NOMO-1 treated with DMSO at 0.1 percent for 48 hours (cell line): ENCODE results near the gene RIT2.

Experiments
- DNase-seq: peaks from one replicate; lab custom pipeline; 2025; ENCODE audit not compliant: unreplicated experiment; lab: John Stamatoyannopoulos, UW

Gene RIT2

GRCh38 chr18:42936289-42936688 lies 179.2 kb downstream of the RIT2 start:
- DNase-seq = no peak

GRCh38 chr18:42931491-42931890 lies 184.0 kb downstream of the RIT2 start:
- no peak for DNase-seq

GRCh38 chr18:42929857-42930256 lies 185.6 kb downstream of the RIT2 start:
- no peak for DNase-seq

GRCh38 chr18:42929181-42929580 lies 186.3 kb downstream of the RIT2 start:
- no peak for DNase-seq

GRCh38 chr18:42925036-42925435 lies 190.4 kb downstream of the RIT2 start:
- DNase-seq = no peak

- no peak for DNase-seq
These were observed 193.1 kb downstream of the RIT2 start for GRCh38 chr18:42922363-42922762.

- DNase-seq = no peak
These were observed 194.2 kb downstream of the RIT2 start for GRCh38 chr18:42921226-42921737.

GRCh38 chr18:42920621-42921020 lies 194.9 kb downstream of the RIT2 start:
- no peak for DNase-seq

GRCh38 chr18:42915299-42915698 lies 200.2 kb downstream of the RIT2 start:
- DNase-seq = no peak

GRCh38 chr18:42914476-42914875 lies 201.0 kb downstream of the RIT2 start:
- DNase-seq = no peak

GRCh38 chr18:42909095-42909494 lies 206.4 kb downstream of the RIT2 start:
- no peak for DNase-seq

- no peak for DNase-seq
These were observed 208.7 kb downstream of the RIT2 start for GRCh38 chr18:42906761-42907160.

- DNase-seq = no peak
These were observed 214.3 kb downstream of the RIT2 start for GRCh38 chr18:42901161-42901560.

- DNase-seq = no peak
These were observed 221.5 kb downstream of the RIT2 start for GRCh38 chr18:42893977-42894376.

- no peak for DNase-seq
These were observed 223.3 kb downstream of the RIT2 start for GRCh38 chr18:42892181-42892580.

GRCh38 chr18:42891705-42892104 lies 223.8 kb downstream of the RIT2 start:
- DNase-seq = no peak

GRCh38 chr18:42883169-42883568 lies 232.3 kb downstream of the RIT2 start:
- DNase-seq = no peak

- DNase-seq = no peak
These were observed 233.4 kb downstream of the RIT2 start for GRCh38 chr18:42882122-42882521.

GRCh38 chr18:42872838-42873237 lies 242.6 kb downstream of the RIT2 start:
- DNase-seq = no peak

- no peak for DNase-seq
These were observed 250.6 kb downstream of the RIT2 start for GRCh38 chr18:42864876-42865275.

- no peak for DNase-seq
These were observed 254.2 kb downstream of the RIT2 start for GRCh38 chr18:42861271-42861670.

- DNase-seq = no peak
These were observed 254.9 kb downstream of the RIT2 start for GRCh38 chr18:42860548-42860947.

GRCh38 chr18:42860011-42860410 lies 255.5 kb downstream of the RIT2 start:
- DNase-seq = no peak

- no peak for DNase-seq
These were observed 260.9 kb downstream of the RIT2 start for GRCh38 chr18:42854558-42854957.
